Neural crest cell (in vitro differentiated cells): ENCODE data around the gene SCAMP2. TPM values are rescaled to one million over a fixed set of nuclear protein-coding genes. Genes with fewer than 3 reads are reported as not detected.

Experiments used
- DNase-seq: peaks from one replicate; pipeline ENCODE4 v3.0.0; 2021; ENCODE audit warnings: low read depth, mixed read lengths, low spot score
- H3K27ac Mint-ChIP-seq: one replicate; pipeline ENCODE4 v1.8.0; 2021; ENCODE audit warnings: mild to moderate bottlenecking, mixed read lengths; ENCODE audit not compliant: unreplicated experiment
- H3K27me3 Mint-ChIP-seq: 2 replicates; pipeline ENCODE4 v1.8.0; 2021; ENCODE audit warnings: low read depth, mild to moderate bottlenecking, mixed read lengths
- H3K36me3 Mint-ChIP-seq: 2 replicates; pipeline ENCODE4 v1.8.0; 2021; ENCODE audit warnings: low read depth, mild to moderate bottlenecking, mixed read lengths
- H3K4me1 Mint-ChIP-seq: 2 replicates; pipeline ENCODE4 v1.8.0; 2021; ENCODE audit warnings: mixed read lengths
- H3K4me3 Mint-ChIP-seq: one replicate; pipeline ENCODE4 v1.8.0; 2021; ENCODE audit warnings: mild to moderate bottlenecking, mixed read lengths
- H3K9me3 Mint-ChIP-seq: 2 replicates; pipeline ENCODE4 v1.8.0; 2021; ENCODE audit warnings: mixed read lengths
- CTCF ChIP-seq: fragments of 200-600 bp; sonication (generic); conservative IDR thresholded peaks from 2 replicates; pipeline ENCODE4 v1.5.0; 2021; ENCODE audit warnings: antibody characterized with exemption, mild to moderate bottlenecking
- total RNA-seq: library from RNA; stranded (reverse); gene quantifications from 2 replicates; pipeline ENCODE4 v1.2.1, GENCODE V29; 2021

SCAMP2 gene
- total RNA-seq, 1 donor from 2014 or later = 40.4 TPM

GRCh38 chr15:74844319-74845207 lies 28.6 kb downstream of the SCAMP2 start:
- H3K36me3 Mint-ChIP-seq = peaks cover 7% of the 10 kb centered on the region
- peaks cover 23% of the 10 kb centered on the region for H3K4me1 Mint-ChIP-seq
- no peak for DNase-seq
- peak overlapping the region; percentile 5 for H3K4me3 Mint-ChIP-seq
- H3K9me3 Mint-ChIP-seq = no peaks in the 10 kb centered on the region
- H3K27me3 Mint-ChIP-seq = no peaks in the 10 kb centered on the region
- TF ChIP-seq CTCF = no peak
- peak overlapping the region; percentile 87 for H3K27ac Mint-ChIP-seq

DNA sequence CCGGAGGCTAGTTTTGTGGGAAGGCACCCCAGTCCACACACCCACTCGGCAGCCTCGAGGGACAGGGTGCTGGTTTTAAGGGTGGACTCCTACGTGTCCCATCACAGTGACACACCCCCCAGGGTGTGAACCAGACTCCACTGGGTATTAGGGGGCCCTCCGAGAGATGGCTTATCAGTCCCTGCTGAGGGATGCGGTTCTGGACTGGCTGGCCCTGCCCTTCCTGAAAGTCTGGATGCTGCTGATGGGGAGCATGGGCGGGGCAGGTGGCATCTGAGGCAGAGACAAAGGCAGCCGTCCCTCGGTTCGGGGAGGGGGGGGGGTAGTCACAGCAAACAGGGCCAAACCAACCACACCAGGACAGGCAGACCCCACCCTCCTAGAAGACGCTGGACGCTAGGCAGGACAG lies 29.3 kb downstream of the SCAMP2 start:
- H3K4me3 Mint-ChIP-seq = peak overlapping the region; percentile 90
- H3K36me3 Mint-ChIP-seq = peaks cover 7% of the 10 kb centered on the region
- no peak for DNase-seq
- peaks cover 23% of the 10 kb centered on the region for H3K4me1 Mint-ChIP-seq
- no peaks in the 10 kb centered on the region for H3K9me3 Mint-ChIP-seq
- no peaks in the 10 kb centered on the region for H3K27me3 Mint-ChIP-seq
- no peak overlapping the region for H3K27ac Mint-ChIP-seq
- no peak for TF ChIP-seq CTCF

DNA sequence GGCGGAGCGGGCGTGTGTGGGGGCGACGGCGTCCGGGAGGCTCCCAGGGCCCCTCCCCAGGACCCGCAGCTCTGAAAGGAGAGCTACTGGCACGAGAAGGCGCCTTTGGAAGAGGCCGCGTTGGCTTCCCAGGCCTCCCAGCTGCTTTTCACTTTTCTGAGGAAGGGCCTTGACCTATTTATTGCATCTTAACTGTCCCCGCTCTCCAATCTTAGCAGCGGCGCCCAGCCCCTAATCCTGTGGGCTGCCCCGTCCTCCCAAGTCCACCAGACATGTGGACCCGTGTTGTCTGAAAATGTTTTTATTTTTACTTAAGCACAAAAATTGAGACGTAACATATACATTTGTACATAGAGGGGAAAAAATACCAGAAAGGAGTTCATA lies 29.7 kb downstream of the SCAMP2 start:
- peak overlapping the region; percentile 97 for H3K27ac Mint-ChIP-seq
- DNase-seq = no peak

GRCh38 chr15:74842581-74843444 lies 30.4 kb downstream of the SCAMP2 start, which contains the start of gene ULK3:
TSS of gene ULK3 (minus strand) at chr15:74843156. CDS start at chr15:74843105, 51 bp downstream.
- no peaks in the 10 kb centered on the region for H3K9me3 Mint-ChIP-seq
- peaks cover 23% of the 10 kb centered on the region for H3K4me1 Mint-ChIP-seq
- no peaks in the 10 kb centered on the region for H3K27me3 Mint-ChIP-seq
- peak; percentile 91 for DNase-seq
- TF ChIP-seq CTCF = peak; percentile 77
- H3K27ac Mint-ChIP-seq = peak within 1 kb of the TSS; percentile 97
- peak within 1 kb of the TSS; percentile 96 for H3K4me3 Mint-ChIP-seq
- no peaks in the 10 kb centered on the region for H3K36me3 Mint-ChIP-seq

More for the DNA sequence above, 29.7 kb downstream of the SCAMP2 start:
- no peaks in the 10 kb centered on the region for H3K27me3 Mint-ChIP-seq
- no peaks in the 10 kb centered on the region for H3K9me3 Mint-ChIP-seq
- peaks cover 4% of the 10 kb centered on the region for H3K36me3 Mint-ChIP-seq
- TF ChIP-seq CTCF = no peak
- H3K4me1 Mint-ChIP-seq = peaks cover 23% of the 10 kb centered on the region
- H3K4me3 Mint-ChIP-seq = peak overlapping the region; percentile 90

GRCh38 chr15:74841891-74842373 lies 31.2 kb downstream of the SCAMP2 start:
- peak overlapping the region; percentile 67 for H3K27ac Mint-ChIP-seq
- no peaks in the 10 kb centered on the region for H3K9me3 Mint-ChIP-seq
- no peaks in the 10 kb centered on the region for H3K27me3 Mint-ChIP-seq
- H3K36me3 Mint-ChIP-seq = no peaks in the 10 kb centered on the region
- peaks cover 23% of the 10 kb centered on the region for H3K4me1 Mint-ChIP-seq
- peak overlapping the region; percentile 96 for H3K4me3 Mint-ChIP-seq
- TF ChIP-seq CTCF = no peak
- no peak for DNase-seq
